Measurements from ENCODE around the gene TMEM229B.

TMEM229B gene

DNA sequence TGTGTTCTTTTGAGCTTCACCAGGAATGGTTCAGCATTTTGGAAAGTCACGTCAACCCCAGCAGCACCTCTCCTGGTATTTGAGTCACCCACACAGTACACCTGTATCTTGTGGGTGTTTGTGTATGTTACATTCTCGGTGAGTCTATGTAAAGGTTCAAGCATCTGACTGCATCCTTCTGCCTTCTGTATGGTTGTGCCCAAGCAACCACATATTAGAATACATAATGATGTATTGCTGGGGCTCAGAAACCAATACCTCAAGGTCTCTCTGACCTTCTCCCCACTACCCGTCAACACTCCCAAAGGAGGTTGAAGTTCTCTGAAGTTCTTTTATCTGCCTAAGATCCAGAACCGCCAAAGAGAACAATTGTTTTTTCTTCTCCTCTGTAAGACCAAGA, 9.2 kb upstream of the TMEM229B start:
- no peak for DNase-seq (ENCODE audit: low read depth)
- TF ChIP-seq, protein P1, sequence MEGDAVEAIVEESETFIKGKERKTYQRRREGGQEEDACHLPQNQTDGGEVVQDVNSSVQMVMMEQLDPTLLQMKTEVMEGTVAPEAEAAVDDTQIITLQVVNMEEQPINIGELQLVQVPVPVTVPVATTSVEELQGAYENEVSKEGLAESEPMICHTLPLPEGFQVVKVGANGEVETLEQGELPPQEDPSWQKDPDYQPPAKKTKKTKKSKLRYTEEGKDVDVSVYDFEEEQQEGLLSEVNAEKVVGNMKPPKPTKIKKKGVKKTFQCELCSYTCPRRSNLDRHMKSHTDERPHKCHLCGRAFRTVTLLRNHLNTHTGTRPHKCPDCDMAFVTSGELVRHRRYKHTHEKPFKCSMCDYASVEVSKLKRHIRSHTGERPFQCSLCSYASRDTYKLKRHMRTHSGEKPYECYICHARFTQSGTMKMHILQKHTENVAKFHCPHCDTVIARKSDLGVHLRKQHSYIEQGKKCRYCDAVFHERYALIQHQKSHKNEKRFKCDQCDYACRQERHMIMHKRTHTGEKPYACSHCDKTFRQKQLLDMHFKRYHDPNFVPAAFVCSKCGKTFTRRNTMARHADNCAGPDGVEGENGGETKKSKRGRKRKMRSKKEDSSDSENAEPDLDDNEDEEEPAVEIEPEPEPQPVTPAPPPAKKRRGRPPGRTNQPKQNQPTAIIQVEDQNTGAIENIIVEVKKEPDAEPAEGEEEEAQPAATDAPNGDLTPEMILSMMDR (IDR thresholded peaks at IDR 0.05; ENCODE audit: low read length, missing control alignments), result no peak
- H3K4me3 ChIP-seq (replicated peaks; ENCODE audit: low read depth, low read length), result no peak overlapping the region

GRCh38 chr14:67497216-67497615, 8.7 kb upstream of the TMEM229B start:
- no peak for DNase-seq (ENCODE audit: low read depth)
- TF ChIP-seq, protein P1 (IDR thresholded peaks at IDR 0.05; ENCODE audit: low read length, missing control alignments), result no peak
- H3K4me3 ChIP-seq (replicated peaks; ENCODE audit: low read depth, low read length), result no peak overlapping the region

- TF ChIP-seq, protein P1 (IDR thresholded peaks at IDR 0.05; ENCODE audit: low read length, missing control alignments), result no peak
- DNase-seq (ENCODE audit: low read depth), result no peak
- no peak overlapping the region for H3K4me3 ChIP-seq (replicated peaks; ENCODE audit: low read depth, low read length)
Measured at GRCh38 chr14:67495827-67496226, 7.3 kb upstream of the TMEM229B start.

GRCh38 chr14:67493092-67493717, 4.7 kb upstream of the TMEM229B start:
- H3K4me3 ChIP-seq (replicated peaks; ENCODE audit: low read depth, low read length), result no peak overlapping the region
- TF ChIP-seq, protein P1 (IDR thresholded peaks at IDR 0.05; ENCODE audit: low read length, missing control alignments), result no peak
- DNase-seq (ENCODE audit: low read depth), result no peak

DNA sequence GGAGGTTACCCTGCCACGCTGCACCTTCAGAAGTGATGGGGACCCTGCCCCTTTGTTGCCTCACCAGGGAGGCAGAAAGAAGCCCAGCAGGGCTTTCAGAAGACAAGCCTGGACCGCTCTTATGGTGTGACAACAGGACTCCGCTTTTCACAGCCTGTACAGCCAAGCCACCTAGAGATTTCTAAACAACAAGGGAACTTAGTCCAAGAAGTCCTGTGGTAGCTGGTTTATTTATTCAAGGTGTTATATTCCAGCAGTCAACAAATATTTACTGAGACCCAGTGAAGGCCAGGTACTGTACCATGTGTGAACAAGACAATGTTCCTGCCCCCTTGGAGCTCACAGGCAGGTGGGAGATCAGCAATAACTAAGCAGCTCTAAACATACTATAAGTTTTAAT, 4.0 kb upstream of the TMEM229B start:
- no peak overlapping the region for H3K4me3 ChIP-seq (replicated peaks; ENCODE audit: low read depth, low read length)
- TF ChIP-seq, protein P1 (IDR thresholded peaks at IDR 0.05; ENCODE audit: low read length, missing control alignments), result no peak
- DNase-seq (ENCODE audit: low read depth), result no peak

- no peak for DNase-seq (ENCODE audit: low read depth)
- TF ChIP-seq, protein P1 (IDR thresholded peaks at IDR 0.05; ENCODE audit: low read length, missing control alignments), result no peak
- H3K4me3 ChIP-seq (replicated peaks; ENCODE audit: low read depth, low read length), result no peak overlapping the region
Measured at GRCh38 chr14:67491741-67492507, 3.4 kb upstream of the TMEM229B start.

Data from fibroblast of pulmonary artery (primary cell).